Mammary epithelial cell (primary cell): ENCODE measurements around the gene PTX3.

Experiments
- CTCF ChIP-seq, 2 donors: IDR thresholded peaks in 1 of 2; conservative IDR thresholded peaks in 1 of 2; 2 replicates each; pipeline ENCODE4 v1.5.1; 2011 to 2012; ENCODE audit warnings: inconsistent platforms in 2 of 2, low read length in 2 of 2, mild to moderate bottlenecking in 2 of 2, control low read depth in 1 of 2, low read depth in 1 of 2; ENCODE audit not compliant: insufficient read depth in 1 of 2; ENCODE audit errors: extremely low read depth in 1 of 2
- EZH2 ChIP-seq: IDR thresholded peaks from 2 replicates; pipeline ENCODE4 v1.6.1; 2012; ENCODE audit warnings: low read length, inconsistent platforms, borderline replicate concordance

- TF ChIP-seq EZH2 (no peak), CTCF (conservative IDR thresholded peaks at IDR 0.05 in 1 of 2, IDR thresholded peaks at IDR 0.05 in 1 of 2; ENCODE audit: extremely low read depth in 1 of 2, insufficient read depth in 1 of 2, low read depth in 1 of 2, low read length in 2 of 2) (no peak)
Observed at GRCh38 chr3:157467200-157467599, 30.6 kb downstream of the PTX3 start.
